DMS153 treated with DMSO at 0.1 percent for 48 hours (cell line): Measurements from ENCODE around the gene NAV2.
"Not testable (repeated sequence)": the region's sequence is repeated elsewhere in the genome, so short reads cannot be mapped to it uniquely, and the experiment has no call there.

Experiments
- DNase-seq: peaks from one replicate; lab custom pipeline; 2025; ENCODE audit not compliant: unreplicated experiment; lab: John Stamatoyannopoulos, UW

NAV2 gene

DNA sequence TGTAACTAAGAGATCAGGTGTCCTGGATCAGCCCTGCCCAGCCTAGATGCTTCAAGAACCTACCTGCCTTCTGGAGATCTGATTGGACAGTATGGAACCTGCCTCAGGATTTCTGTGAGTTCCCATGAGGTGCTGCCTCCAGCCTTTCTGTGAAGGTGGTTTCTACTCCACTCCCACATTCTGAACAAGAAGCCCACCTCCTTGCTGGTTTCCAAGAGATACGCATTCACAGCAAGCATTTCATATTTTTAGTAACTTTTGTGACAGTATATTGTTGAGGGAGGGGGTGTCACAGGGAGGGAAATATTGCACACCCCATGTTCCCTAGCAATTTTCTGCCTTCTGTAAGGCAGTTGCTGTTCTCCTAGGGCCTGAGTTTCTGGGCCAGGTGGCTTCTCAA, 204.4 kb downstream of the NAV2 start:
- DNase-seq = no peak

DNA sequence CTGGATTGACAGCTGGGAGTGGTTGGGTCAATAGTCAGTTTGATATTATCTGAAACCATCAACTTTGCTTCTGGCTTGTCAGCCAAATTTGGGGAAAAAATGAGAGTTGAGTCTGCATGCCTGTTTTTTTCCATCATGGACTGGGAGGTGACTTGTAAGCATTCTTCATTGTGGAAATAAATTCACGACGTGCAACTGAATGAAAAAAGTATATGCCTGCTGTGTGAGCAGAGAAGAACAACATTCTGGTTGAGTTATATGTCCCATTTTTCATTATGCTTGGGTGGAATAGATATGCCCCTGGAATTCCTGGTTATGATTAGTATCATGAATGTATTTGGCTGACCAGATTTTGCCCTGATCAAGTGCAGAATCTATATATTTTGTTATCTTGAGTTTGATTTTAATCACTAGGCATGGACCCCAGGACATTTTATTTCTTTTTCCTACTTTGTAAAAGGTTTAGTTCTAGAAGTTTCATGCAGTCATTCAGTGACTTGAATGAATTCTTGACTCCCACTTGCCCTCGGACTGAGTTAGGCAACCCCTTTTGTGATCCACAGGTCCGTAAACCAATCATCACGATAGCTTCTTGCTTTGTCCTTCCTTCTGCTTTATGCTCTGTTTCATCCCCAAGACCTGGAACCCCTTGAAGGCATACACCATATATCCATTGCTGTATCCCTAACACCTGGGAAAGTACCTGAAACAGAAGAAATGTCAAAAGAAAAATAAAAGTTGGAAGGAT, 205.8 kb downstream of the NAV2 start:
- no peak for DNase-seq

DNA sequence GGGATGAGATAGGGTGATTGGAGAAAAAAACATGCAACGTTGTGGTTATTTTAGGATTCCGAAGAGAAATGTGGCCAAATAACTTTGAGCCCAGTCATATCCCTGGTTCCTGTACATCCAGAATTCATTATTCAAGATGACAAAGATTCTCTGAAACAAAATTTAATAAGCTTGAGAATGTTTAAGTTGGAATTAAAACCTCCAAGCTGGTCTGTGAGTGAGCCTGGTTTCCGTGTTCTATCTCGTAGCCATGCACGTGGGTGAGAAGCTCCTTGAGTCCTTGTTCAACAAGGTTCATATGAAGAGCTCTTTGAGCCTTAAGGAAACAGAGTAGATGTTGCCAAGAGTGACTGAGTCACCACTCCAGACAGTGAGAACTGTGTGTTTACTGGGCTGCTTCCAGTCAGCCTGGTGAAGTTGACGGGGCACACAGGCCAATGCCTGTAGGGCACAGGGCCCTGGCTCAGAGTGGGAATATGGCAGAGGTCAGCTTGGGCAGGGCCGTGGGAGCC, 206.5 kb downstream of the NAV2 start:
- DNase-seq = no peak

DNA sequence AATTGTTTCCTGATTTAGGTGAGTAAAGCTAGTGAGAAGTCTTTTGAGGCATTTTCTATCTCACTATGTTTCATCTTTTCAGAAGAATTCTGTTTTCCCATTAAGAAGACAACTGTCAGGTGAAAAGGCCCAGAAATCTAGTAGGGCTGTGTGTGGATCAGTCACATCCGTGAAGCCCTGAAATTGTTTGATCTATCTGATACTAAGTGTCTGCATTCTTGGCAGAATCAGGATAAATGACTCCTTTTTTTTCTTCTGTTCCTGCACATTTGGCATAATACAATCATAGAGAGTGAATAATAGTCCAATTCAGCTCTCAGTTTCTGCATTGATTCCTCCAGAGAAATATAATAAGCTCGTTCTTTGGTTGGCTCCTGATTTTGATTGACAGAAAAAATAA, 208.3 kb downstream of the NAV2 start:
- no peak for DNase-seq

DNA sequence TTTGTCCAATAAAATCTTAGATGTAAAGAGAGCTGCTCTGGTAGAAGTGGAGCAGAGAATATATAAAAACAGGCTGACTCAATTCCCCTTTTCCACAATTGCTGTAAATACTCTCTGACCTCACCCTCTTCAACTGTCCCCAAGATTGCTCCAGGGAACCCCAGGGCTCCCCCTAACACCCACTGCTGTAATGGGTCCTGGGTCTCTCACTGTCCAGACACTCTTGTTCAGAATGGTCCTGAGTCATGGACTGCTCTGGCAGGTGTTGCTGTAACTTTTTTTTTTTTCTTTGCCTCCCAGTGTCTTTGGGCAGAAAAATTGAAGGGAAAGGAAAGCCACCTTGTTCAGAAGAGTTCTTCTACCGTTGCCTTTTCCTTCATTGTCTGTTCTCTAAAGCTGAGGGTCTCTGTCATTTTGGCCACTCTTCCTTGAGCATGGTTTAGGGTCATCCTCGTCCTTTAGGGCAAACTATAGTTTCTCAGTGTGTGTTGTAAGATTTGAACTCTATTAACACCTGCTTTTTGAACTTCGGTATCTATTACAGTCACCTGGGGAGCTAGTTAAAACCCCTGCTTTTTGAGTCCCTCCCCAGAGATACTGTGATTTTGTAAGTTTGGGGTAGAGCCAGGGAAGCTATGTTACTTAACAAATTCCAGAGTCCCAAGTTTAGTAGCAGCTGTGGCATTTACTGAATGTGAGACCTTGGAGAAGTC, 209.5 kb downstream of the NAV2 start:
- DNase-seq = no peak

DNA sequence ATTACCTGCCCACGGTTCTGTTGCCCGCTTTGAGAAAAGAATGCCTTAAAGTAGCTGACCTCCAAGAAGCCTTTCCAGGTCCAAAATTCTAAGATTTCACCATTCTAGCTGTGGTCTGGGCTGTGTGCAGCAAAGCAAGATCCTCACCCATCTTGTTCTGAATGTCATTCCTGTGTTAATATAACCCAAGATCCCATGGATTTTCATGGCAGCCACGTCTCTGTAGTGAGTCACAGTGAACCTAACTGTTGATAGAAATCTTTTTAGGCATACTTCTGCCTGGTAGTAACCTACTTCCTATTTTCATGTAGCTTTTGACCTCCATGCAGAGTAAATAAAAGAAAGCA, 210.0 kb downstream of the NAV2 start:
- no peak for DNase-seq

DNA sequence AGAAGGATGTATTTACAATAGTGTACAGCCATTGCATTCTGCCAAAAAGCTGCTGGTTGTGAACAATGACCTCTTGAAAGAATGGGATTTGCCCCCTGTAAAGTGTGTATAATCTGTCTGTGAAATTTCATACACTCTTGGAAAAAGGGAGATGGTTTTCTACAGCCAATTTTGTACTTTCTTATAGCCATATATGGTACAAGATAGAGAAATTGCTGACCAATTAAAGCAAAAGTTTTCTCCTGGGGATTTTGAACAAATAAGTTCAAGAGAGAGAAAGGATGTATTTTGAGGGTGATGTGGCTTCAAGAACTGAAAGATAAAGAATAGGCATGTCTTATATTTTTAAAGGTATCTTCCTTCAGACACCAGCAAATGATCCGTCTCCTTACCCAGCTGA, 211.0 kb downstream of the NAV2 start:
- no peak for DNase-seq

DNA sequence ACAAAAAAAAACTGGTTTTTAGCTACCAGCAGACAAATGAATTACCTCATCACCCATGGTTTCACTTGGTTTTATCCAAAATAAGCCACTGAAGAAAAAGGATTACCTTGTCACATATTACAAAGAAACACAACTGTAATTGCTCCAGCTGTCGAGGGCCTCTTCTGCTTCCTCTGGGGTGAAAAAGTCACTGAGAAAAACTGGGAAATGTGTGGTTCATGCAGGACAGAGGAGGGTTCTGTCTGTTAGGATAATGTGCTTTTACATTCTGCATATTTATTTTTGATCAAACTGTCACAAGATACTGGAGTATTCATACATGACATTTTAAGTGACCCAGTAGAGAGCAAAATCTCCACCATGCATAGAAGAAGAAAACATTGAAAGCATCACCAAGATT, 211.7 kb downstream of the NAV2 start:
- no peak for DNase-seq

DNA sequence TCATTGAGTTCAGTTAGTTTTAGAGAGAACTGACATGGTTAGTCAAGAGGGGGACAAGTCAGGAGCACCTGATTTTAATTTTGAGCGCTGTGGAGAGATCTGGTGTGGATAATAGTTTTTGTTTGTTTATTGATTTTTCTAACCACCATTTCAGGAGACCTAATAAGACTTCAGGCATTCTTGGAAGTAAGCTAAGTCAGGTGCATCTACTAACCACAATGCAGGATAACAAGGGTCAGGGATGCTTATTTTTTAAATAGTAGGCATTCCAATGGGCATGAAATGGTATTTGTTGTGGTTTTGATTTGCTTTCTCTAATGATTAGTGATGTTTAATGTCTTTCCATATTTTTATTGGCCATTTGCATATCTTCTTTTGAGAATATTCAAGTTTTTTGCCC, 212.1 kb downstream of the NAV2 start:
- DNase-seq = no peak

DNA sequence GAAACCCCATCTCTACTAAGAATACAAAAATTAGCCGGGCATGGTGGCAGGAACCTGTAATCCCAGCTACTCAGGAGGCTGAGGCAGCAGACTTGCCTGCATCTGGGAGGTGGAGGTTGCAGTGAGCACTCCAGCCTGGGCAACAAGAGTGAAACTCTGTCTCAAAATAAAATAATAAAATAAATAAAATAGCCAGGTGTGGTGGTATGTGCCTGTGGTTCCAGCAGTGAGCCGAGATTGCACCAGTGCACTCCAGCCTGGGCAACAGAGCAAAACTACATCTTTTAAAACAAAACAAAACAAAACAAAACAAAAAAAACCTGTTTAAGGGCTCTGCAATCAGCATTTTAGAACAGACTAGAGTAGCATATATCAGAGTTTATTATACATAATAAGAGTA, 214.8 kb downstream of the NAV2 start:
- DNase-seq = not testable (repeated sequence)

DNA sequence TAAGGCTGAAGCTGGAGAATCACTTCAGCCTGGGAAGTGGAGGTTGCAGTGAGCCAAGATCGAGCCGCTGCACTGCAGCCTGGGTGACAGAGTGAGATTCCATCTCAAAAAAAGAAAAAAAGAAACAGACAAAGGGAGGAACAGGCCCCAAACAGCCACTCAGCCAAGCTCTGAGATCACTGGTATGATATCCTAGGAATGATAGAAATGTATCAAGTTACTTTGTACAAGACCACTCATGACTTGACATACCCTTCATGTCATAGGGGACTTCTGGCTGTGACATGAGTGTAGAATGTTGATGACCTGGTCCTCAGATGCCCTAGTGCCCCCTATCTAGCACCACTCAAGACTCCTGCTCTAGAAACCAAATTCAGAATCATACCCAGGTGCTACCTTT, 216.5 kb downstream of the NAV2 start:
- DNase-seq = no peak

DNA sequence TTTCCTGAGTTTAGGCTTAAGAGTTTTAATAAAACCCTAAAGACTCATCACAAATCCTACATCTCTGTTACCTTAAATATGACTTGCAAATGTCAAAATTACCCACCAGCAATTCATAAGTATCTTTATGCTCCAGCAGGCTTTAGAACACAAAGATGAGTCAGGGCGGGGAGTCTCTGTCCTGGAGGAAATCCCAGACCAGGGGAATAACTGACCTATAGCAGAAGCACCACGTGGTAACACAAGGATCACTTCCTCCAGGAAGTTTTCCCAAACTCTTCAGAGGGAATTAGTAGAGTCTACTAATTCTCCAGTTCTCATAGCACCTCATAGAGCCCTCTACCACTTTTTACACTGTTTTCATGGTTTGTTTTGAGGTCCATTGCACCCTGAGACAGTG, 217.0 kb downstream of the NAV2 start:
- DNase-seq = no peak

DNA sequence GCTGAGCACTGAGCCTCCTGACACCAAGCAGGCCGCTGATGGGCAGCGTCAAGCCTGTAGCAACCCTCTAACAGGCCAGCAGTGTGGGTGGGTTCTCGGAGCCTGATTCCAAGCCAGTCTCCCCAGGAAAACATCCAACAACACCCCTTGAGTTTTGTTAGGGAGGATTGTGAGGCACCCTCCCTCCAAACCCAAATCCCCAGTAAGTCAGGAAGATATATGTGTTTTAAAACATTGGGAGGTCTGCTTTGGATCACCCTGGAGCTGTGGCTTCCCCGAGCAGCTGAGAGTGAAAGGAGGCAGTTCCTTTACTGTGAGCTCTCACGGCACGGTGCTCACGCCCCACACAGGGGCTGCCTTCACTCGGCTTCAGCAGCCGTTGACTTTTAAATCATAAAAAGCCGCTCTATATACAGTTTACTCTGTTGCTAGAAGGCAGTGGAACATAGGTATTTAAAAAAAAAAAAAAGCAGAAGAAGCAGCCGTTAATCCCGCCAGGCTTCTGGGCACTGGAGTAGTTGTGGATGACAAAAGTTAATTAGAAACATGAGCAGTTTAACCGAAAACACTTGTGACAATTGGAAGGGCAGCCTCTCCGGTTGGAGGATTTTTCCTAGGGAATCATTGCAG, 218.6 kb downstream of the NAV2 start:
- no peak for DNase-seq

DNA sequence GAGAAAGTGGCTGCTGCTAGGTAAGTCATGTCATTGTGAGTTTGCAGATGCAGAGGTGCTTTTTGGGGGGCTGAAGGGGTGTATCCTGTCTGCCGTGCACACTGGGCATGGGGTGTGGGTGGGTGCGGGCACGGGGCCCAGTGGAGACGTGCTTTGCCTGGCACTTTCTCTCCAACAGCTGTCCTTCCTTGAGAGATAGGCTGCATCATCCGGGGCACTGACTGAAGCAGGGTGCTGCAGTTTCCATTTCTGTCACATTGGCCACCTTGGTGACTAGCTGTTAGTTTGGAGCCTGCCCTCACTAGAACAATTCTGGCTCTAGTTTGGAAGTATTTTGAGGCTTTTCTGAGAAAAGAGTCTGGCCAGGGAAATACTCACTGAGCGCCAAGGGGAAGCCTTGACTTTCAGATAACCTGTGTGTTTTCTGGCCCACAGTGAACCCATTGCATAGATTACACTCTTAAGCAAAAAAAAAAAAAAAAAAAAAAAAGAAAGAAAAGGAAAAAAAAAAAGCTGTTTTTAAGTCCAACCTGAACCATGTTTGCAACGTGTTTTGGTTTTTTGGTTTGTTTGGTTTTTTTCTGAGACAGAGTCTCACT, 219.2 kb downstream of the NAV2 start:
- no peak for DNase-seq

DNA sequence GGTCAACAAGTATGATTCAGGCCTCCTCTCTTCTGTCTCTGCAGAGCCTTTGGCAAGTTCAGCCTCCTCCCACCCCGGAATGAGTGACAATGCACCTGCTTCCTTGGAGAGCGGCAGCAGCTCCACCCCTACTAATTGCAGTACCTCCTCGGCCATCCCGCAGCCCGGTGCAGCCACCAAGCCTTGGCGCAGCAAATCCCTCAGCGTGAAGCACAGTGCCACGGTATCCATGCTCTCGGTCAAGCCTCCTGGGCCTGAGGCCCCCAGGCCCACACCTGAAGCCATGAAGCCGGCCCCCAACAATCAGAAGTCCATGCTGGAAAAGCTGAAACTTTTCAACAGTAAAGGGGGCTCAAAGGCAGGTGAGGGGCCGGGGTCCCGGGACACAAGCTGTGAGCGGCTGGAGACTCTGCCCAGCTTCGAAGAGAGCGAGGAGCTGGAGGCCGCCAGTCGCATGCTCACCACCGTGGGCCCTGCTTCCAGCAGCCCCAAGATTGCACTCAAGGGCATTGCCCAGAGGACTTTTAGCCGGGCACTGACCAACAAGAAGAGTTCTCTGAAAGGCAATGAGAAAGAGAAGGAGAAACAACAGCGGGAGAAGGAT, 220.6 kb downstream of the NAV2 start:
- no peak for DNase-seq

DNA sequence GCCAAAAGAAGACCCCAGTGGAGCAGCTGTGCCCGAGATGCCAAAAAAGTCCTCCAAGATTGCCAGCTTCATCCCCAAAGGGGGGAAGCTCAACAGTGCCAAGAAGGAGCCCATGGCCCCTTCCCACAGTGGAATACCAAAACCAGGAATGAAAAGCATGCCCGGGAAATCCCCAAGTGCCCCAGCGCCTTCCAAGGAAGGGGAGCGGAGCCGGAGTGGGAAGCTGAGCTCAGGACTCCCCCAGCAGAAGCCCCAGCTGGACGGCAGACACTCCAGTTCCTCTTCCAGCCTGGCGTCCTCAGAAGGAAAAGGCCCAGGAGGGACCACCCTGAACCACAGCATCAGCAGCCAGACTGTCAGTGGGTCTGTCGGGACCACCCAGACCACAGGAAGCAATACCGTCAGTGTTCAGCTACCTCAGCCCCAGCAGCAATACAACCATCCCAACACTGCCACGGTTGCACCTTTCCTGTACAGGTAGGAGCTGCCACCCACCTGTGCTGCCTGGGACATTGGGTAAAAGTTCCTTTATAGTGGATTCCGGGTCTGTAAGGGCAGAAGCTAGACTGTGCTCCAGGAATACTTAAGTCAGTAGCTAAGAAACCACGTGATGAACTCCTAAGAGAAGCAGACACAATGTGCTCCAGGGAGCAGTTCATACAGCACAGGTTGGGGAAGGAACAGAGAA, 221.3 kb downstream of the NAV2 start:
- no peak for DNase-seq

DNA sequence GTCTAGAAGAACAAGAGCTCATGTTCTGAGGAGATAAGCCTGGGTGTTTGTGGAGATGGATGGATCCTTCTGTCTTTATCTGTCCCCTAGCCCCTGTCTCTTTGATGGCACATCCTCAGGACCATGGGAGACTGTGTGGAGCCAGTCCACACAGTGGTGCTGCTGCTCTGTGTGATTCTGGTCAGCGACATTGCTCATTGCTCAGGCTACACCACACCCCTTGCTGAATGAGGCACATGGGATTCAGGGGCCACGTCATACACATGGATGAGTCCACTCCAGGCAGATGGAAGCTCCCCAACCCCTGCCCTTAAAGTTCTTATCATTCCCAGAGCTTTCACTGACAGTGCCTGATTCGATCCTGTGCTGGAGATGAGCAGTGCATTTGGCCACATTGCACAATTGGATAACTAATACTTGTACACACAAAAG, 222.2 kb downstream of the NAV2 start:
- DNase-seq = no peak

DNA sequence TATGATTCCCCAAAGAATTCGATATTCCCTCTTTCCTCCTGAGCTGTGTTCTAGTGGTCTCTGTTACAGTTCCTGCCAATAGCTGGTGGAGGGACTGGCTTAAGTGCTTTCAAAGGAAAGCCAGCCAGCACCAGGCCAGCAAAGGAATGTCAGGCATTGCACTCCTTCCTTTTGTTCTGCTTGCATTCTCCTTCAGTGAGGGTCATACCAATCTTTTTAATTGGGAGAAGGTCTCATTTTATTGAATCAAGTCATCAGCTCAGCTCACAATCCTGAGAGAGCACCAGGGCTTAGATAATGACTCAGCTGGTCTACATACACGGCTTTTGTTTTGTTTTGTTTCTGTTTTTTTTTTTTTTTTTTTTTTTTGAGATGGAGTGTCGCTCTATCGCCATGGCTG, 222.9 kb downstream of the NAV2 start:
- no peak for DNase-seq

DNA sequence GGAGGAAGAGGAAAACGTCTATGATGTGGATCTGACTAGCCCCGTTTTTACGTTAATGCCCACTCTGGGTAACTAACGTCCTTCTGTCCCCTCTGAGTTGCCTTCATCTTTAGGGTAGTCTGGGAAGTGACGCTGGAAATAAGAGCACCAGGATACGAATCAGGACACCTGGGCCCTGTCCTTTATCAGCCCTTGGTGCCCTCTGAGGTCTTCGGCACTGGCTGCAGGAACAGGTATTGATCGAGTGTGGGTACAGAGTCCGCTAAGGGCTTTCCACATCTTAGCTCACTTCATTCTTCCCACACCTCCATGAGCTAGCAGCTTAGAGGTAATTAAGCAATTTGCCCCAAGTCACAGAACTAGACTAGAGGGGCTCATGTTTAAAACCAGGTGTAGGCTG, 223.8 kb downstream of the NAV2 start:
- DNase-seq = no peak

DNA sequence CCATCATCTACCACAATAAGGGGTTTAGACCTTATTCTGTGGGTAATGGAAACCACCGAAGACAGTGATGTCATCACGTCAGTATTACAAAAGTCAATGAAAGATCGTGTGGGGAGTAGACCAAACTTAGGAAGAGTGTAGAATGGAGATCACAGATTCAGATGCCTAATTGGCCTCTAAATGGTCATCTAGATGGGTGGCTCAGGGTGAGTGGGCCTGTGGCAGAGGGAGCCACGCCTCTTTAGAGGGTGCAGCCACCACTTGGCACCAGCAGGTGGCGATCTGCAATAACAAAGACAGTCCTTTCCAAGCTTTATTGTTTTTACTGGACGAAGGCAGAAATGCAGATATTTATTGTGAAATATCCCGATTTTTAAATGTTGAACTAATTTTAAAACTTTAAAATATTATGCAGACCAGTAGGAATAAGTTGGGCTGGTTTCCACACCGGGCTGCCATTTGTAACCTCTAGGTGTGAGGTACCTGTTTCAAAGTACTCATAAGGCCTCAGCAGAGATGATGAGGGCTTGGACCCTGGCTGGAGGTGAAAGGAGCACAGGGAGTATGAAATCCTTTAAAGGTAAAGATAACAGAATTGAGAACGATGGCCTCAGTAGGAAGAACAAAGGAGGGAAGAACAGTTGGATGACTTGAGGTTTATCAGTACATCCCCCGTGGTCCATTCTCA, 225.7 kb downstream of the NAV2 start:
- no peak for DNase-seq
